ENCODE results near the gene DXO. TPM values are rescaled to one million over a fixed set of nuclear protein-coding genes. Genes with fewer than 3 reads are reported as not detected.

Gene DXO
- total and polyA plus RNA-seq, 2 of the 4 experiments (the other 2 are of a cell fraction) = 9.3 to 21.4 TPM

GRCh38 chr6:31970604-31971271 is 1.2 kb downstream of the DXO start:
- WGBS, 2 experiments (ENCODE audit: extremely low coverage in 2 of 2, insufficient read length in 1 of 2) = 97% methylated on average over 7 of the region's 18 CpGs; no CpG with 5 or more reads in 1 of the 2 experiments
- Histone ChIP-seq H3K14ac (replicated peaks; ENCODE audit: low read depth, low read length) (no peak overlapping the region), H3K9me3 (ENCODE audit: control insufficient read depth, insufficient read depth, low read length) (no peaks in the 10 kb centered on the region), H3K79me1 (ENCODE audit: low read depth in 1 of 2, low read length in 2 of 2) (peaks cover 19 to 52% of the 10 kb centered on the region in 2 experiments), H2AK5ac (ENCODE audit: low read depth, low read length) (peak overlapping the region; percentile 66; the same call in 1 of the 2 replicates), H3K23ac (ENCODE audit: low read depth, low read length) (peak overlapping the region; percentile 80; the same call in 1 of the 2 replicates), H3K4me1 (ENCODE audit: control insufficient read depth, insufficient read depth, low read length) (peaks cover 11% of the 10 kb centered on the region), H2BK15ac (ENCODE audit: low read depth, low read length) (no peak overlapping the region), H3K27me3 (ENCODE audit: control insufficient read depth, insufficient read depth, low read length) (no peaks in the 10 kb centered on the region), H3K4me2 (ENCODE audit: low read depth, low read length) (peak overlapping the region; percentile 61), H3K9me1 (ENCODE audit: insufficient read depth, low read length) (peaks cover 6% of the 10 kb centered on the region; the same call in 1 of the 2 replicates), H4K91ac (ENCODE audit: insufficient read depth, low read depth, low read length) (peak overlapping the region; percentile 97; the same call in 1 of the 2 replicates), H2AK9ac (replicated peaks; ENCODE audit: low read depth, low read length, poor library complexity) (peak overlapping the region; percentile 85), H3K36me3 (ENCODE audit: control insufficient read depth, insufficient read depth, low read length) (peaks cover 43% of the 10 kb centered on the region), H4K8ac (ENCODE audit: low read depth in 2 of 2, low read length in 2 of 2) (peak overlapping the region; percentile 98 to 99), H3K27ac (ENCODE audit: insufficient read depth, low read length) (peak overlapping the region; percentile 93), H4K20me1 (ENCODE audit: insufficient read depth, low read length) (no peaks in the 10 kb centered on the region), H2BK120ac (ENCODE audit: low read depth, low read length) (no peak overlapping the region), H3K9ac (ENCODE audit: low read depth, low read length) (peak overlapping the region; percentile 90), H2BK20ac (ENCODE audit: low read depth, low read length) (no peak overlapping the region), H3K56ac (ENCODE audit: extremely low read depth, insufficient read depth, low read length) (no peak overlapping the region), H2AFZ (replicated peaks; ENCODE audit: low read length, poor library complexity) (no peak overlapping the region), H3K4ac (ENCODE audit: low read depth, low read length) (peak overlapping the region; percentile 93), H2BK5ac (ENCODE audit: low read depth, low read length, poor library complexity, severe bottlenecking) (no peak overlapping the region), H4K5ac (ENCODE audit: low read depth, low read length) (peak overlapping the region; percentile 67; the same call in 1 of the 2 replicates), H3K18ac (ENCODE audit: low read depth, low read length) (no peak overlapping the region), H3K4me3 (ENCODE audit: insufficient read depth, low read depth, low read length) (peak overlapping the region; percentile 60)
- dilution Hi-C loops (cut with HindIII; ENCODE audit: low sequenced_read_pairs, unreplicated experiment) (no loop called here), intact Hi-C loops (cut with micrococcal nuclease) (no loop called here), in situ Hi-C loops (cut with MboI; ENCODE audit: low sequenced_read_pairs) (loop anchor here (10.0 kb wide), 2 partner anchors 144 to 204 kb away; partner anchors contain the start of genes AGPAT1 and RNF5)
- ChIA-PET CTCF (no interaction called here), POLR2A (ENCODE audit: unreplicated experiment) (interaction anchor here (1.8 kb wide), 1 partner anchor 12 kb away, joined by 10 read pairs; the partner anchor contains the start of genes NELFE and SKIC2)
- no TSS peak for BruUV-seq (replicated peaks)
- DNase-seq (no peak), ATAC-seq (ENCODE audit: low read depth) (no peak)
- no peak for TF ChIP-seq RFX5 (IDR thresholded peaks at IDR 0.05; ENCODE audit: low read depth, low read length)
- TF ChIP-seq BHLHE40 (IDR thresholded peaks at IDR 0.05; ENCODE audit: low read depth, low read length) = no peak
- no peak for TF ChIP-seq NFE2L2 (IDR thresholded peaks at IDR 0.05; ENCODE audit: low read depth, low read length)
- no peak for TF ChIP-seq RAD21 (IDR thresholded peaks at IDR 0.05; ENCODE audit: low read length)
- no peak for TF ChIP-seq RCOR1 (IDR thresholded peaks at IDR 0.05; ENCODE audit: insufficient replicate concordance, low read length)
- TF ChIP-seq CHD1 (IDR thresholded peaks at IDR 0.05; ENCODE audit: low read depth, low read length) = no peak
- TF ChIP-seq CEBPB (IDR thresholded peaks at IDR 0.05; ENCODE audit: low read depth, low read length) = no peak
- TF ChIP-seq FOS (IDR thresholded peaks at IDR 0.05; ENCODE audit: low read depth, low read length) = no peak
- no peak for TF ChIP-seq MAZ (IDR thresholded peaks at IDR 0.05; ENCODE audit: borderline replicate concordance, low read depth, low read length)
- TF ChIP-seq POLR2A (IDR thresholded peaks at IDR 0.05; ENCODE audit: low read depth, low read length) = no peak
- no peak for TF ChIP-seq SMC3 (IDR thresholded peaks at IDR 0.05; ENCODE audit: low read depth, low read length)
- TF ChIP-seq USF2 (IDR thresholded peaks at IDR 0.05; ENCODE audit: low read depth, low read length) = no peak
- no peak for TF ChIP-seq ELK1 (IDR thresholded peaks at IDR 0.05; ENCODE audit: borderline replicate concordance, low read depth, low read length)
- no peak for TF ChIP-seq MXI1 (IDR thresholded peaks at IDR 0.05; ENCODE audit: borderline replicate concordance, low read depth, low read length)
- TF ChIP-seq CTCF (conservative IDR thresholded peaks at IDR 0.05; ENCODE audit: low read depth, low read length) = no peak
